Tibial nerve (tissue), 4 donors: ENCODE measurements around the gene CADPS. TPM values are rescaled to one million over a fixed set of nuclear protein-coding genes. Genes with fewer than 3 reads are reported as not detected.

Experiments used
- DNase-seq, 2 donors: peaks; one replicate each; pipeline ENCODE4 v3.0.0-alpha.2; 2019; ENCODE audit warnings: low spot score in 2 of 2
- H3K27ac ChIP-seq, 4 donors: fragments of 200-600 bp; sonication (generic) in 3 of 4; one replicate each; pipeline ENCODE4 v1.5.1; 2017 to 2019; ENCODE audit warnings: mild to moderate bottlenecking in 1 of 4
- H3K27me3 ChIP-seq, 2 donors: fragments of 200-600 bp; sonication (generic) in 1 of 2; one replicate each; pipeline versions ENCODE4 v1.5.1 to v1.6.0; 2017 to 2019
- H3K36me3 ChIP-seq, 3 donors: fragments of 200-600 bp; sonication (generic); one replicate each; pipeline ENCODE4 v1.5.1; 2018 to 2019
- H3K4me1 ChIP-seq, 4 donors: fragments of 200-600 bp; sonication (generic) in 3 of 4; one replicate each; pipeline ENCODE4 v1.5.1; 2017 to 2019
- H3K4me3 ChIP-seq, 4 donors: fragments of 200-600 bp; sonication (generic) in 3 of 4; one replicate each; pipeline ENCODE4 v1.5.1; 2017 to 2019; ENCODE audit warnings: mild to moderate bottlenecking in 1 of 4, moderate library complexity in 1 of 4
- H3K9me3 ChIP-seq, 4 donors: fragments of 200-600 bp; sonication (generic) in 3 of 4; one replicate each; pipeline ENCODE4 v1.5.1; 2017 to 2019
- EP300 ChIP-seq, 2 donors: sonication (generic); formaldehyde crosslinking; IDR thresholded peaks; one replicate each; pipeline ENCODE4 v1.6.1; 2017; ENCODE audit warnings: antibody characterized with exemption in 2 of 2, mild to moderate bottlenecking in 1 of 2
- POLR2A ChIP-seq, 2 donors: fragments of 450-650 bp; IDR thresholded peaks; one replicate each; pipeline ENCODE4 v1.6.1; 2017; ENCODE audit warnings: antibody characterized with exemption in 2 of 2, mild to moderate bottlenecking in 2 of 2, moderate library complexity in 2 of 2
- WGBS, 2 donors: methylation state at CpG; one replicate each; pipeline ENCODE4 v1.1.5; 2018; 5-methylcytosine and 5-hydroxymethylcytosine counted together
- total RNA-seq, 4 donors: library from RNA; depleted of rRNA; stranded (reverse); fragments of >200 nt; gene quantifications; one replicate each; pipeline ENCODE4 v1.1.0, GENCODE V29; 2016
- TF ChIP-seq, protein P1 (sequence below), 5 experiments: fragments of 200-600 bp in 3 of 5; fragments of 450-650 bp in 2 of 5; sonication (generic) in 3 of 5; IDR thresholded peaks; one replicate each; pipeline ENCODE4 v1.5.1; 2016 to 2019; ENCODE audit warnings: antibody characterized with exemption in 5 of 5, mild to moderate bottlenecking in 3 of 5, moderate library complexity in 2 of 5

CADPS gene
- total RNA-seq, 4 donors from 2014 or later, result 16.2 to 16.7 TPM; not detected in 2

- Histone ChIP-seq H3K4me1 (no peaks in the 10 kb centered on the region), H3K27ac (no peak overlapping the region), H3K36me3 (no peaks in the 10 kb centered on the region), H3K9me3 (peaks cover 0 to 7% (median 0%) of the 10 kb centered on the region in 4 donors), H3K4me3 (no peak overlapping the region), H3K27me3 (no peaks in the 10 kb centered on the region)
- TF ChIP-seq POLR2A (IDR thresholded peaks at IDR 0.05) (no peak), EP300 (IDR thresholded peaks at IDR 0.05) (no peak)
- TF ChIP-seq, protein P1, sequence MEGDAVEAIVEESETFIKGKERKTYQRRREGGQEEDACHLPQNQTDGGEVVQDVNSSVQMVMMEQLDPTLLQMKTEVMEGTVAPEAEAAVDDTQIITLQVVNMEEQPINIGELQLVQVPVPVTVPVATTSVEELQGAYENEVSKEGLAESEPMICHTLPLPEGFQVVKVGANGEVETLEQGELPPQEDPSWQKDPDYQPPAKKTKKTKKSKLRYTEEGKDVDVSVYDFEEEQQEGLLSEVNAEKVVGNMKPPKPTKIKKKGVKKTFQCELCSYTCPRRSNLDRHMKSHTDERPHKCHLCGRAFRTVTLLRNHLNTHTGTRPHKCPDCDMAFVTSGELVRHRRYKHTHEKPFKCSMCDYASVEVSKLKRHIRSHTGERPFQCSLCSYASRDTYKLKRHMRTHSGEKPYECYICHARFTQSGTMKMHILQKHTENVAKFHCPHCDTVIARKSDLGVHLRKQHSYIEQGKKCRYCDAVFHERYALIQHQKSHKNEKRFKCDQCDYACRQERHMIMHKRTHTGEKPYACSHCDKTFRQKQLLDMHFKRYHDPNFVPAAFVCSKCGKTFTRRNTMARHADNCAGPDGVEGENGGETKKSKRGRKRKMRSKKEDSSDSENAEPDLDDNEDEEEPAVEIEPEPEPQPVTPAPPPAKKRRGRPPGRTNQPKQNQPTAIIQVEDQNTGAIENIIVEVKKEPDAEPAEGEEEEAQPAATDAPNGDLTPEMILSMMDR (IDR thresholded peaks at IDR 0.05), result no peak
- WGBS, 2 donors, result 62 to 70% methylated on average over 2 of the region's 2 CpGs
- no peak for DNase-seq
These were observed 43.6 kb upstream of the CADPS start for GRCh38 chr3:62918777-62919176.

DNA sequence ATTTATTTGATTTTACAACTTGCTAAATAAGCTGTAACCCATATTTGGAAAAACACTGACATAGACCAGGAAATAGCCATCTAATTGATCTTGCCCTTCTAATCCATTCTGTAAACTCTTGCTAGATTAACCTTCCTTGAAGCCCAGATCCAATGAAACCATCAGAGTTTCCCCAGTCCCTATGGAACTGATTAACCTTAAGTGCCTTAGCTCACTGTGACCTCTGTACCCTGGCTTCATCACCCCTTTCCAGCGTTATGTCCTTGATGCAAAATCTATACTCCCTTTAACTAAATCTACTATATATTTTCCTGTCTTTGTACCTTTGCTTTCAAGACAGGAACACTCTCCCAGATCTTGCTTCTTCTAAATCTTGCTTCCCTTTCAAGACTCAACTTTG lies 42.9 kb upstream of the CADPS start:
- H3K27ac ChIP-seq, result no peak overlapping the region
- DNase-seq, result no peak
- no peaks in the 10 kb centered on the region for H3K36me3 ChIP-seq
- TF ChIP-seq EP300 (IDR thresholded peaks at IDR 0.05) (no peak), POLR2A (IDR thresholded peaks at IDR 0.05) (no peak)
- TF ChIP-seq, protein P1 (IDR thresholded peaks at IDR 0.05), result no peak
- no peak overlapping the region for H3K4me3 ChIP-seq
- peaks cover 0 to 7% (median 0%) of the 10 kb centered on the region in 4 donors for H3K9me3 ChIP-seq
- no peaks in the 10 kb centered on the region for H3K4me1 ChIP-seq
- 53 to 59% methylated on average over 1 of the region's 1 CpG for WGBS, 2 donors
- no peaks in the 10 kb centered on the region for H3K27me3 ChIP-seq

- peaks cover 0 to 6% (median 0%) of the 10 kb centered on the region in 4 donors for H3K9me3 ChIP-seq
- TF ChIP-seq POLR2A (IDR thresholded peaks at IDR 0.05) (no peak), EP300 (IDR thresholded peaks at IDR 0.05) (no peak)
- TF ChIP-seq, protein P1 (IDR thresholded peaks at IDR 0.05), result no peak
These were observed 36.3 kb upstream of the CADPS start for GRCh38 chr3:62911526-62911925.

DNA sequence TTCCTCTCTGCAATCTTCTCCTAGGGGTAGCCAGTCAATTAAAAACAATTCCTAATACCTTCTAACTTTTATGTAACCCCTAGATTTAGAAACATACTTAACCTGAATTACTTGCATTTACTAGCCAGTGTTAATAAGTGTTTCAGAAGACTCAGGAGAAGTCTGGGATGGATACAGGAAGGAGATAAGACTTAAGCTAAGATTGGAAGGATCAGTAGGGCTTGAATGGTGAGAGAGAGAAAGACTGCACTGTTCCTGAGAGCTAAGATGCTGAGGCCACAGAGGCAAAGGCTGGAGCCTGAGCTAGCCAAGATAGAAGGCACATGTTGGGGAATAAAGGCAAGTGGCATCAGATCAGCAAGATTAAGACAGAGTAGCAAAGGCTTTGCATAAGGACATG lies 30.1 kb upstream of the CADPS start:
- H3K27me3 ChIP-seq, result no peaks in the 10 kb centered on the region
- no peak overlapping the region for H3K4me3 ChIP-seq
- no peaks in the 10 kb centered on the region for H3K4me1 ChIP-seq
- H3K27ac ChIP-seq, result no peak overlapping the region
- TF ChIP-seq EP300 (IDR thresholded peaks at IDR 0.05) (no peak), POLR2A (IDR thresholded peaks at IDR 0.05) (no peak)
- TF ChIP-seq, protein P1 (IDR thresholded peaks at IDR 0.05), result no peak
- no peak for DNase-seq
- H3K36me3 ChIP-seq, result no peaks in the 10 kb centered on the region
- H3K9me3 ChIP-seq, result no peaks in the 10 kb centered on the region

More at GRCh38 chr3:62911526-62911925, 36.3 kb upstream of the CADPS start:
- H3K27ac ChIP-seq, result no peak overlapping the region
- no peak for DNase-seq
- H3K4me3 ChIP-seq, result no peak overlapping the region
- H3K27me3 ChIP-seq, result no peaks in the 10 kb centered on the region
- H3K4me1 ChIP-seq, result no peaks in the 10 kb centered on the region
- H3K36me3 ChIP-seq, result no peaks in the 10 kb centered on the region

DNA sequence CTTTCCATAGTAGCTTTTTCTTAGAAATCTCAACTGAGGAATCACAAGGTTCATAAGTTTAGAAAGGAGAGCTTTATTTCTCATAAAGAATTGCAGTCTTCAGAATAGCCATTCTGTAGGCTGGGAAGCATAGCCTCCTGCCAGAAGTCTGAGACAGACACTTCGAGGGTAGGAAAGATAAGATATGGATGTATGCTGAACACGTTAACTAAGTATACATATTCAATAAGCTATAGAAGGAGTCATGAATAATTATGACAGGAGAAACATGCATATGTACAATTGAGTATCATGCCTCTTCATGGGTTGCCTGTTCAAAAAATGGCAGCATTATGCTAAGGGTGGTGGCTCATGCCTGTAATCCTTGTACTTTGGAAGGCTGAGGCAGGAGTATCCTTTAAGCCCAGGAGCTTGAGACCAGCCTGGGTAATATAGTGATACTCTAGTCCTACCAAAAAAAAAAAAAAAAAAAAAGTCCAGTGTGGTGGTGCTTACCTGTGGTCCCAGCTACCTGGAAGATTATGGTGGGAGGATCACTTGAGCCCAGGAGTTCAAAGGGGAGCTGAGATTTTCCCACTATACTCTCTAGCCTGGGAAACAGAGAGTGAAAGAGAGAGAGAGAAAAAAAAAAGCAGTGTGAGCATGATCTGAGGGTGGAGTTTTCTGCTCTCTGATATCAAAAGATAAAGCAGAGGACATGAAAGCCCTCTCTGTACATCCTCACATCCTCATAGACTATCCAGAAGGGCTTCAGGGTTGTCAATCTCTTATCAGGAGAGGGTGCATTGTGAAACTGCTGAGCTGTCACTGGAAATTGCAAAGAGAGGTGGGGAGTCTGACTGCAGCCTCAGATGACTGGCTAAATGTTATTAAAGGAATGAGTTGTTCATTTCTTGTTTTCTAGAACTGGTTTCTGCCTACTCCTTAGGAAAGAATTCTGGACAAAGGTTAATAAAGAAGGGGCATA lies 23.6 kb upstream of the CADPS start:
- WGBS, 2 donors, result 78% methylated on average over 2 of the region's 2 CpGs
- no peak for DNase-seq
- Histone ChIP-seq H3K36me3 (no peaks in the 10 kb centered on the region), H3K4me1 (no peaks in the 10 kb centered on the region), H3K4me3 (no peak overlapping the region), H3K27ac (no peak overlapping the region), H3K9me3 (no peaks in the 10 kb centered on the region), H3K27me3 (no peaks in the 10 kb centered on the region)
- TF ChIP-seq EP300 (IDR thresholded peaks at IDR 0.05) (no peak), POLR2A (IDR thresholded peaks at IDR 0.05) (no peak)
- TF ChIP-seq, protein P1 (IDR thresholded peaks at IDR 0.05), result no peak
